HCT116 (cell line): Measurements from ENCODE around the gene PLEKHG3.

Experiments
- CBX3 ChIP-seq: IDR thresholded peaks from 2 replicates; pipeline ENCODE4 v1.6.1; 2012; ENCODE audit warnings: low read depth
- CEBPB ChIP-seq: IDR thresholded peaks from 2 replicates; pipeline ENCODE4 v1.6.1; 2012; ENCODE audit warnings: low read depth
- CTCF ChIP-seq, 3 experiments: fragments of 200-600 bp in 1 of 3; sonication (generic) in 1 of 3; IDR thresholded peaks in 2 of 3; conservative IDR thresholded peaks in 1 of 3; 2 replicates each; pipeline ENCODE4 v1.5.1; 2012 to 2017; ENCODE audit warnings: low read depth in 2 of 3, low read length in 2 of 3, antibody characterized with exemption in 1 of 3, borderline replicate concordance in 1 of 3, control low read depth in 1 of 3, mild to moderate bottlenecking in 1 of 3, mixed read lengths in 1 of 3, mixed run types in 1 of 3, moderate library complexity in 1 of 3; ENCODE audit not compliant: insufficient read depth in 1 of 3
- EGR1 ChIP-seq: IDR thresholded peaks from 2 replicates; pipeline ENCODE4 v1.6.1; 2012; ENCODE audit warnings: low read depth
- EZH2 ChIP-seq: fragments of 200-600 bp; sonication (generic); IDR thresholded peaks from 2 replicates; pipeline ENCODE4 v1.6.1; 2017; ENCODE audit warnings: antibody characterized with exemption, mixed run types
- EZH2phosphoT487 ChIP-seq: fragments of 200-600 bp; IDR thresholded peaks from 2 replicates; pipeline ENCODE4 v1.6.1; 2018; ENCODE audit warnings: antibody characterized with exemption, borderline replicate concordance
- JUND ChIP-seq: IDR thresholded peaks from 2 replicates; pipeline ENCODE4 v1.6.1; 2012
- MAX ChIP-seq: IDR thresholded peaks from 2 replicates; pipeline ENCODE4 v1.6.1; 2012
- POLR2A ChIP-seq: IDR thresholded peaks from 2 replicates; pipeline ENCODE4 v1.7.0; 2011; ENCODE audit warnings: borderline replicate concordance; ENCODE audit not compliant: insufficient read depth, insufficient read length; ENCODE audit errors: extremely low read depth
- POLR2AphosphoS5 ChIP-seq: IDR thresholded peaks from 2 replicates; pipeline ENCODE4 v1.6.1; 2011; ENCODE audit warnings: mild to moderate bottlenecking, low read depth, low read length, moderate library complexity
- SP1 ChIP-seq: IDR thresholded peaks from 2 replicates; pipeline ENCODE4 v1.6.1; 2012; ENCODE audit warnings: low read depth
- YY1 ChIP-seq: IDR thresholded peaks from 2 replicates; pipeline ENCODE4 v1.6.1; 2011; ENCODE audit warnings: low read length, low read depth, moderate library complexity, mild to moderate bottlenecking; ENCODE audit not compliant: insufficient replicate concordance; ENCODE audit errors: extremely low read depth
- TF ChIP-seq, protein P1 (sequence below): IDR thresholded peaks from 2 replicates; pipeline ENCODE4 v1.6.1; 2012; ENCODE audit warnings: low read depth

- TF ChIP-seq EZH2phosphoT487, result no peak
- no peak for TF ChIP-seq CTCF (IDR thresholded peaks at IDR 0.05 in 2 of 3, conservative IDR thresholded peaks at IDR 0.05 in 1 of 3; ENCODE audit: borderline replicate concordance in 1 of 3, insufficient read depth in 1 of 3, low read depth in 2 of 3, low read length in 2 of 3)
- 0 out of 2 replicates have a peak, but pooled peaks have one; percentile 22 for TF ChIP-seq MAX
- no peak for TF ChIP-seq EGR1
- TF ChIP-seq POLR2AphosphoS5, result no peak
- TF ChIP-seq YY1, result no peak
- no peak for TF ChIP-seq SP1
- no peak for TF ChIP-seq POLR2A
- TF ChIP-seq CBX3, result no peak
- TF ChIP-seq EZH2, result no peak
- TF ChIP-seq JUND, result no peak
- no peak for TF ChIP-seq CEBPB
- TF ChIP-seq, protein P1, sequence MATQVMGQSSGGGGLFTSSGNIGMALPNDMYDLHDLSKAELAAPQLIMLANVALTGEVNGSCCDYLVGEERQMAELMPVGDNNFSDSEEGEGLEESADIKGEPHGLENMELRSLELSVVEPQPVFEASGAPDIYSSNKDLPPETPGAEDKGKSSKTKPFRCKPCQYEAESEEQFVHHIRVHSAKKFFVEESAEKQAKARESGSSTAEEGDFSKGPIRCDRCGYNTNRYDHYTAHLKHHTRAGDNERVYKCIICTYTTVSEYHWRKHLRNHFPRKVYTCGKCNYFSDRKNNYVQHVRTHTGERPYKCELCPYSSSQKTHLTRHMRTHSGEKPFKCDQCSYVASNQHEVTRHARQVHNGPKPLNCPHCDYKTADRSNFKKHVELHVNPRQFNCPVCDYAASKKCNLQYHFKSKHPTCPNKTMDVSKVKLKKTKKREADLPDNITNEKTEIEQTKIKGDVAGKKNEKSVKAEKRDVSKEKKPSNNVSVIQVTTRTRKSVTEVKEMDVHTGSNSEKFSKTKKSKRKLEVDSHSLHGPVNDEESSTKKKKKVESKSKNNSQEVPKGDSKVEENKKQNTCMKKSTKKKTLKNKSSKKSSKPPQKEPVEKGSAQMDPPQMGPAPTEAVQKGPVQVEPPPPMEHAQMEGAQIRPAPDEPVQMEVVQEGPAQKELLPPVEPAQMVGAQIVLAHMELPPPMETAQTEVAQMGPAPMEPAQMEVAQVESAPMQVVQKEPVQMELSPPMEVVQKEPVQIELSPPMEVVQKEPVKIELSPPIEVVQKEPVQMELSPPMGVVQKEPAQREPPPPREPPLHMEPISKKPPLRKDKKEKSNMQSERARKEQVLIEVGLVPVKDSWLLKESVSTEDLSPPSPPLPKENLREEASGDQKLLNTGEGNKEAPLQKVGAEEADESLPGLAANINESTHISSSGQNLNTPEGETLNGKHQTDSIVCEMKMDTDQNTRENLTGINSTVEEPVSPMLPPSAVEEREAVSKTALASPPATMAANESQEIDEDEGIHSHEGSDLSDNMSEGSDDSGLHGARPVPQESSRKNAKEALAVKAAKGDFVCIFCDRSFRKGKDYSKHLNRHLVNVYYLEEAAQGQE, result no peak
Observed at GRCh38 chr14:64758025-64758521, 53.8 kb downstream of the PLEKHG3 start.
